IMR-90 (cell line): ENCODE results near the gene PEX5.

Experiments
- POLR2A ChIP-seq: IDR thresholded peaks from 2 replicates; pipeline ENCODE4 v1.6.1; 2012; ENCODE audit warnings: mild to moderate bottlenecking, low read depth, low read length
- RAD21 ChIP-seq: IDR thresholded peaks from 2 replicates; pipeline ENCODE4 v1.6.1; 2012; ENCODE audit warnings: low read length, improper control_type of control experiment
- RCOR1 ChIP-seq: IDR thresholded peaks from 2 replicates; pipeline ENCODE4 v1.6.1; 2012; ENCODE audit warnings: mild to moderate bottlenecking, low read length, improper control_type of control experiment; ENCODE audit not compliant: insufficient replicate concordance

DNA sequence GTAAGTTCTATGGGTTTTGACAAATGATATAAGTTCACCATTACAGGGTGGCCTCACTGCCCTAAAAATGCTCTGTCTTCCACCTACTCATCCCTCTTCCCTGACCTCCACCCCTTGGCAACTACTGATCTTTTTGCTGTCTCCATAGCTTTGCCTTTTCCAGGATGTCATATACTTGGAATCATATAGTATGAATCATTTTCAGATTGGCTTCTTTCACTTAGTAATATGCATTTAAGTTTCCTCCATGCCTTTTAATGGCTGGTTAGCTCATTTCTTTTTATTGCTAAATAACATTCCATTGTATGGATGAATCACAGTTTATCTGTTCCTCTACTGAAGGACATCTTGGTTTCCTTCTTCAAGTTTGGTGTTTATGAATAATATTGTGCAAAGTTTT is 14.0 kb upstream of the PEX5 start:
- no peak for TF ChIP-seq POLR2A
- TF ChIP-seq RAD21, result no peak
- no peak for TF ChIP-seq RCOR1
